ENCODE data around the gene OXTR.

The OXTR gene

DNA sequence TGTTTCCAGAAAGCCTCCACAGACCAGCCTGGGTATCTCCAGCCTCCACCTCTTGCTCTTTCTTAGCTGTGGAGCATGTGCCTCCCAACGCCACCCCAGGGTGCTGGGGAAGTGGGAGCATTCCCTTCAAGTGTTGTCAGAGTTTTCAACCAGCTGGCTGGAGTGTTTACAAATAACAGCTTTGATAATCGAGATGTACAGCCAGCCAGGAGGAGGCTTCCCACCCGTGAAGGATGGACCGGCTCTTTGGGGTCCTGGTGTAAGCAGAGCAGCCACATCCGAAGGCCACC lies 8.5 kb upstream of the OXTR start:
- no peak for DNase-seq (ENCODE audit: low spot score)
- TF ChIP-seq, protein P1, sequence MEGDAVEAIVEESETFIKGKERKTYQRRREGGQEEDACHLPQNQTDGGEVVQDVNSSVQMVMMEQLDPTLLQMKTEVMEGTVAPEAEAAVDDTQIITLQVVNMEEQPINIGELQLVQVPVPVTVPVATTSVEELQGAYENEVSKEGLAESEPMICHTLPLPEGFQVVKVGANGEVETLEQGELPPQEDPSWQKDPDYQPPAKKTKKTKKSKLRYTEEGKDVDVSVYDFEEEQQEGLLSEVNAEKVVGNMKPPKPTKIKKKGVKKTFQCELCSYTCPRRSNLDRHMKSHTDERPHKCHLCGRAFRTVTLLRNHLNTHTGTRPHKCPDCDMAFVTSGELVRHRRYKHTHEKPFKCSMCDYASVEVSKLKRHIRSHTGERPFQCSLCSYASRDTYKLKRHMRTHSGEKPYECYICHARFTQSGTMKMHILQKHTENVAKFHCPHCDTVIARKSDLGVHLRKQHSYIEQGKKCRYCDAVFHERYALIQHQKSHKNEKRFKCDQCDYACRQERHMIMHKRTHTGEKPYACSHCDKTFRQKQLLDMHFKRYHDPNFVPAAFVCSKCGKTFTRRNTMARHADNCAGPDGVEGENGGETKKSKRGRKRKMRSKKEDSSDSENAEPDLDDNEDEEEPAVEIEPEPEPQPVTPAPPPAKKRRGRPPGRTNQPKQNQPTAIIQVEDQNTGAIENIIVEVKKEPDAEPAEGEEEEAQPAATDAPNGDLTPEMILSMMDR (IDR thresholded peaks at IDR 0.05; ENCODE audit: extremely low read depth, missing control alignments) = no peak

DNA sequence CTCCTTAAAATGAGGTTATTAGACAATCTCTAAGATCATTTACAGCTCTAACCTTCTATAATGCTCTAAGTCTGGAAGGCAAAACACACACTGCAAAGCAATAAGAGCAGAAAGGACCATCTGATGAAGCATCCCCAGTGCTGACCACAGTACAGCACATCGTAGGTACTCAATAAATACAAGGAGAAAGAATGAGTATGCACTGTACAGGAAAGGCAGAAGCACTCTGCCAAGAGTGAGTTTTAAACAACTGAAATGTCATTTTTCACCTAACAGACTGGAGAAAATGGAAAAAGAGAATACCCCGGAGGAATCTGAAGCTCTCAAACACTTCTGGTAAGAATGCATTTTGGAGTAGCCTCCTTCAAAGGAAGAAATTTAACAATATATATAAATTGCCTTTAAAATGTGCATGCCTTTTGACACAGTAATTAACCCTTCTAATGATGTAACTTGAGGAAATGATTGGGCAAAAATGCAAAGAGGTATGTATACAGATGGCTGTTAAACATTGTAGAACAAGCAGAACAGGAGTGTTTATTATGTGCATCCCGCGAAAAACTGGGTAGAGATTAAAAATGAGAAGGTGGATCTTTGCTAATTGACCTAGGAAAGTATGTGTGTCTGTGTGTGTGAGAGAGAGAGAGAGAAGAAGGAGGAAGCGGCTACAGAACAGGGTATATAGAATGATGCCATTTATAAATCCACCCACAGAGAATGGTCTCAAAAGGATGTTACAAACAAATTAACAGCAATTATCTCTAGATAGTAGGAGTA lies 8.0 kb upstream of the OXTR start:
- no peak for DNase-seq (ENCODE audit: low spot score)

DNA sequence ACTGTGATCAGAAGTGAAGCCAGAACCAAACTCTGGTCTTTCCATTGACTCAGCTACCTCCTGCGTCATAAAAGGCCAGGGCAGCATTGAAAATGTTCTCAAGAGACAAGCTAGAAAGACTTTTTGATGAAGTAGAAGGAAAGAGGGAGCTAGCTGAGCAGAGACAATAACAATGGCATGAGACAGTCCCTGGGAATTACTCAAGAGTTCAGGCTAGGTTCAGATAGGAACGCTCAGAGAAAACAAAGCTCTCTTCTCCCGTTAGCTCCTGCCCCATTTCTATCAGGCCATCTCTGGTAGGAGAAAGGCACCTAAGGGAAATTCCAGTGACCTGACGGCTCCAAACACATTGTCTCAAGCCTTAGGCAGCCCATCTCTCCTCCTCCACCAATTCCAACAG lies 7.0 kb upstream of the OXTR start:
- TF ChIP-seq, protein P1 (IDR thresholded peaks at IDR 0.05; ENCODE audit: extremely low read depth, missing control alignments) = no peak

More for the DNA sequence above, 8.0 kb upstream of the OXTR start:
- TF ChIP-seq, protein P1 (IDR thresholded peaks at IDR 0.05; ENCODE audit: extremely low read depth, missing control alignments) = no peak

DNA sequence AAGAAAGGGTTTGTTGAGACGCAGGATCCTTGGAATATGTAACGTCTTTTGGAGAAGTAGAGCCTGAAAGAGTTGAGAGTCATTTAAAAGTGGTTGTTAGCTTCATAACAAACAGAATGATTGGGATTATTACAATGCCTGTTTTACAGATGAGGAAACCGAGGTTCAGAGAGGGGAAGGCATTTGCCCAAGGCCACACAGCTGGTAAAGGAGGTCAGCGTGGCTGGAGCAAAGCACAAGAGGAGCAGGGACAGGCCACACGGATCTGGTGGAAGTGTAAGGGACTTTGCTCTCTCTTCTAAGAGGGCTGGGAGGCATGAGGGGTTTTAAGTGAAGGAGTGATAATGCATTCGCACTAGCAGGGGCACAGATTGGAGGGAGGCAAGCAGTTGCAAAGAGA lies 6.2 kb upstream of the OXTR start:
- no peak for DNase-seq (ENCODE audit: low spot score)
- TF ChIP-seq, protein P1 (IDR thresholded peaks at IDR 0.05; ENCODE audit: extremely low read depth, missing control alignments) = no peak

More for the DNA sequence above, 7.0 kb upstream of the OXTR start:
- DNase-seq (ENCODE audit: low spot score) = no peak

DNA sequence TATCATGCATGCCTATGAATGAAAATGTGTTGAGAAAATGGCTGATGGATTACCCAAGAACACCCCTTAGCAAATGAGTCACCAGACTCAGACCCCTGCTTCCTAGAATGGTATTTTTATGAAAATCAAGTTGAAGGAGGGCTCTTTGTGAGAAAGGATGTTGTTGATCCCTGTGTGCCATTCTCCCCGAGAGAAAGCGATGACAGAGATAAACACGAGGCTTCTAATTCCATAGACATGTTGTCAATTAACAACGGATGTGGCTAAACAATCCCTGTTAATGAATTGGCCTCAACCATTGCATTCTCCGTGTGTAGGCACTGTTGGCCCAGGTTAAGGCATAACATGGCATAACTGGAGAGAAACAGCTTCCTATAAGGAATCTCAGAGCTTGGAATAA lies 5.8 kb upstream of the OXTR start:
- no peak for DNase-seq (ENCODE audit: low spot score)
- TF ChIP-seq, protein P1 (IDR thresholded peaks at IDR 0.05; ENCODE audit: extremely low read depth, missing control alignments) = no peak

DNA sequence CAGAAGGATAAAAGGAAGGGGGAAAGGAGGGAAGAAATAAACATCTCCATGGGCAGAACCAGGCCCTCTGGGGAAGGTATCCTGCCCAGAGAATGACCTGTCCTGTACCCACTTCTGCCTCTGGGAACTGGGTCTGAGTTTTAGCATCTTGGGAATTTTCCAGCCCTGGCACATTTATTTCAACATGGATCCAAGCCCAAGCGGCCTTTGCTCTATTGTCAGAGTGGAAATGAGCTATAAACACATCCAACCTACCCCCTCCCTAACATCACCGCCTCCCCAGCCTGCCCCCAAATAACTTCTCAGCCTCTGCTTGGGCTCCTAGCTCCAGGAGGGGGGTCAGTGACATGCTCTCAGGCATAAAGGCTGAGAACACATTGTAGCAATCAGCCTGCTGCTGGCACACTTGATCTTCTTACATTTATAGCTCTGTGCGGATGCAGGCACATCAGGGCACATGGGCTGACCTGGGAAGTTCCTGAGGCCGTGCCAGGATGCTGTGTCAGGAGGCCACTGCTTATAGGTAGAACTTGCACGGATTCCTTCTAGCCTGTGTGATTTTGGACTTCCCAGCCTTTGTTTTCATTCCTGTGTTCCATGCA lies 4.6 kb upstream of the OXTR start:
- no peak for DNase-seq (ENCODE audit: low spot score)
- TF ChIP-seq, protein P1 (IDR thresholded peaks at IDR 0.05; ENCODE audit: extremely low read depth, missing control alignments) = no peak

DNA sequence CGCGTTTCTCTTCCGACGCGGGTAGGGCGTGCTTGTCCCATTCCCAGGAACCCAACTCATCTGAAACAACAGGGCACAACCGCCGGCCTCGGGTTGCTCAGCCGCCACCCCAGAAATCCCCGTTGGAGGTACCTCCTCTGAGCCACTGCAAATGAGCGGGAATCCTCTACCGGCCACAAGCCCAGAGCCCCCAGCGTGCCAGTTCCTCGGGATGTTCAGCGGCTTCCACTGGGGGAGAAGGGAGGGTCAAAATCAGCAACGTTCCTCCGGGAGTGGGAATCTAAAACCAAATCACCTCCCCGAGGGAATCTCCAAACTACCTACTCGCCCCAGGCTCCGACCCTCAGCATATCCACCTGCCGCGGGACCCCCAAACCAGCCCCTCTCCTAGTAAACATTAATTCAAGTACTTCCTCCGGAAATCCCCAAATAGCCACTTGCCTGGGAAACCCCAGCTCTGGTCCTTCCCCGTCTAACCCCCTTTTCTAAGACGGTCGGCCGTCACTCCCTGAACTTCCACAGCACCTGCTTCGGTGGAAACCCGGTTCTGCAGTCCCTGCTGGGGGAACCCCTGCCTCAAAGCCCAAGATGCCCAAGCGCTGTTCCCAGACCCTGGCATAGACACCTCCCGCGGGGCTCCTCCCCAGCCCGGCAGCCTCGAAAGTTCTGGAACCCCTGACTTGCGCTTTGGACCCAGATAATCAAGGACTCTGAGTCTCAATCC lies 887 bp downstream of the OXTR start:
- TF ChIP-seq, protein P1 (IDR thresholded peaks at IDR 0.05; ENCODE audit: extremely low read depth, missing control alignments) = no peak
- peak; percentile 81 for DNase-seq (ENCODE audit: low spot score)
